GM12892 (cell line): Measurements from ENCODE around the gene OBSCN.

Experiments used
- DNase-seq: peaks from one replicate; pipeline ENCODE4 v3.0.0; 2011; ENCODE audit not compliant: insufficient read length
- FAIRE-seq: peaks from 2 replicates; lab custom pipeline; 2011; peaks lifted over from hg19 to GRCh38; lab: Jason Lieb, UNC
- POLR2A ChIP-seq: IDR thresholded peaks from 2 replicates; pipeline ENCODE4 v1.6.1; 2011; ENCODE audit warnings: low read depth, low read length, control low read depth
- POLR2AphosphoS5 ChIP-seq: IDR thresholded peaks from 2 replicates; pipeline ENCODE4 v1.6.1; 2011; ENCODE audit warnings: low read depth, low read length, control low read depth
- TAF1 ChIP-seq: IDR thresholded peaks from 2 replicates; pipeline ENCODE4 v1.6.1; 2011; ENCODE audit warnings: low read depth, mild to moderate bottlenecking, control low read depth, low read length, borderline replicate concordance

OBSCN gene

DNA sequence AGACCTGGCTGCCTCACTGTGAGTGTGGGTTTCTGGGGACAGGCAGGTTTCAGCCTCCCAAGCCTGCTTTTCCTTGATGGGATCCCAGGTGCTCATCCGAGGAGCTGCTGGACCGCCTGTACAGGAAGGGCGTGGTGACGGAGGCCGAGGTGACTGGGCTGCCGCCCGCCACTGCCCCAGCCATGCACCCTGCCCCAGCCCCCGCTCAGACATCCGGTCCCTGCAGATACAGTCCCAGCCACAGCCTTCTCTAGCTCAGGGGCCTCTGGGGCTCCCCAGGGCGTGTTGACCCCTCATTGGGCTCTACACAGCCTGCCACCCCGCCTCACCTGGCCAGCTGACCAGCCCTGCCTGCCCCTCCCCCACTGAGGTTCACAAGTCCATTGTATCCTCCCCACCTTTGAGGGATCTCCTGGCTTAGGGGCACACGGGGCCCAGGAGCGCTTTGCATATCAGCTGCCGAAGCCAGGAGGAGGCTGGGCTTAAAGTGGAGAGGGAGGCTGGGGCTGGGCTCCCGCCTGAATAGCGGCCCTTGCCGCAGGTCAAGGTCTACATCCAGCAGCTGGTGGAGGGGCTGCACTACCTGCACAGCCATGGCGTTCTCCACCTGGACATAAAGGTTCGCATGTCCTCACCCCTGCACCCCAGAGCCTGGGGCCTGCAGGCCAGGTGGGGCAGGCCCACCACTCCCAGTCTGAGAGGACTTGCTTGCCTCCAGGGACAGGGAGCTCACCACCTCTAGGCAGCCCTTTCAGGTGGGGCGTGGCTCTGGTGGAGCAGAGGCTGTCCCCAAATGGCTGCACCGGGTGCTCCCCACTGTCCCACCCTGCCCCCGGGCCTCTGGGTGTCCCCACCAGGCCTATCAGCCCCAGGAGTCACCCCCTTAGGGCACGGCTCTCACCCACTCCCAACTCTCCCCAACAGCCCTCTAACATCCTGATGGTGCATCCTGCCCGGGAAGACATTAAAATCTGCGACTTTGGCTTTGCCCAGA lies 160.3 kb downstream of the OBSCN start:
- TF ChIP-seq POLR2A, result no peak
- no peak for TF ChIP-seq POLR2AphosphoS5
- TF ChIP-seq TAF1, result no peak
- FAIRE-seq (no peak), DNase-seq (peak; percentile 56)

DNA sequence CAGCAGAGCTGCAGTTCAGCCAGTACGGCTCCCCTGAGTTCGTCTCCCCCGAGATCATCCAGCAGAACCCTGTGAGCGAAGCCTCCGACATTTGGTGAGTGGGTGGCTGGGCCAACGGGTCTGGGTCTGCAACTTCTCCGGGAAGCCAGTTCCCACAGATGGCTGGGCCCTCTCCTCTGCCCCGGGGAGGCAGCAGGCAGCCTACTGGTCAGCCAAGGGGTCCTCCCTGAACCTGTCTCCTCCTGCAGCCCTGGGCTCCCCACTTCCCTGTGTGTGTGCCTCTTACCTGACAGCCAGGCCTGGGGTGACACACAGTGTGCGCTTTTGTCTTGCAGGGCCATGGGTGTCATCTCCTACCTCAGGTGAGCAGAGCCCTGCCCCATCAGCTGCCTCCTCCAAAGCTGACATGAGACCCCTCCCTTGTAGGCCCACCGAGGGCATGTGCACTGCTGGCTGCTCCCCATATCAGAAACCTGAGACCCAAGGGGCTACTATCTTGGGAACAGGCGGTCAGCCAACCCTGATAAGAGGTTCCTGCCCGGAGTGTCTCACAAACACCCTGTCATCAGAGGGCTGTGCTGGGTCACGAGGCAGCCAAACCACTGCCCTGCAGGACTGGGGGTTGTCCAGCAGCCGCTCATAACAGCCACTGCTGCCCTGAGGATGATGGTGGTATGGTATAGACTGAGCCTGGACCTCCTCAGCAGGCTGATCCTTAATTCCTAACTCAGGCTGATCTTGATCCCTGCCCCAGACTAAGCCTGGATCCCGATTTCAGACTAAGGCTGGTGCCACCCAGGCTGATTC lies 161.2 kb downstream of the OBSCN start:
- no peak for TF ChIP-seq POLR2AphosphoS5
- TF ChIP-seq TAF1, result no peak
- TF ChIP-seq POLR2A, result no peak
- no peak for FAIRE-seq

DNA sequence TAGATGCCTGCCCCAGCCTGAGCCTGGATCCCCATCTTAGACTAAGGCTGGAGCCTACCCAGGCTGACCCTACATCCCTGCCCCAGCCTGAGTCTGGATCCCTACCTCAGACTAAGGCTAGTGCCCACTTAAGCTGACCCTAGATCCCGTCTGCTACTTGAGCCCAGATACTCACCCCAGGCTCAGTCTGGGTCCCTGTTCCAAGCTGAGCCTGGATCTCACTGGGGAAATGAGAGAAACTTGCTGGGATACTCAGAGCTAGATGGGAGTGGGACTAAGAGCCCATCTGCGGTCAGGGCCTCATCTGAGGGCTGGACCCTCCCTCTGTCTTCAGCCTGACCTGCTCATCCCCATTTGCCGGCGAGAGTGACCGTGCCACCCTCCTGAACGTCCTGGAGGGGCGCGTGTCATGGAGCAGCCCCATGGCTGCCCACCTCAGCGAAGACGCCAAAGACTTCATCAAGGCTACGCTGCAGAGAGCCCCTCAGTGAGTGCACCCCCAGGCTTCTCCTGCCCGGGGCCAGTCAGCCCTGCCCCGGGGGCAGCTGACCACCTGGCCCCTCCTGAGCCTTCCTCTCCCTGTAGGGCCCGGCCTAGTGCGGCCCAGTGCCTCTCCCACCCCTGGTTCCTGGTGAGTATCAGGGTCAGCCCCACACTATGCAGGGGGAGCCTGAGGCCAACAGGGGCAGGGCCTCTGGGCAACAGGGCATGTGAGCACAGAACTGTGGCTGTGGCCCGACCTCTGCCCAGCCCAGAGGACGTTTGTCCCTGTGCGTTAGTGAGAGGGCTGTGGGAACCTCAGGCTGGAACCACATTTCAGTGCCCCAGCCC lies 162.0 kb downstream of the OBSCN start:
- DNase-seq (peak; percentile 23), FAIRE-seq (no peak)
- TF ChIP-seq TAF1 (no peak), POLR2AphosphoS5 (no peak), POLR2A (no peak)

More for the DNA sequence above, 161.2 kb downstream of the OBSCN start:
- DNase-seq, result peak; percentile 16

DNA sequence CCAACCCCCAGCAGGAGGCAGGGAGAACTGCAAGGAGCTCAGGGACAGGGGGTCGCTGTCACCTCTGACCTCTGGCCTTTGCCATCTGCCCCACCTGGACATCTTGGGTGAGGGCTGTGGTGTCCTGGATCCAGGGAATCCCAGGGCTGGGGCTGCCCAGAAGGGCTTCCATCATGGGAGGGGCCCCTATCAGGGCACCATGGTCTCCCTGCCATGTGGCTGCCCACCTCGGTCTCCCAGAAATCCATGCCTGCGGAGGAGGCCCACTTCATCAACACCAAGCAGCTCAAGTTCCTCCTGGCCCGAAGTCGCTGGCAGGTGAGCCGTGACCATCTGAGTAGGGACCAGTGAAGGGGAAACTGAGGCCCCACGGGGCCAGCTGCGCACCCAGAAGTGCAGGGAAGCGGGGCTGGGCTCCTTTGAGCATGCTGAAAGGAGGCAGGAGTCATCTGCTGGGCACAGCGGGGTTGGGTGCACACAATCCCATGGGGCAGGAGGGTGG lies 162.6 kb downstream of the OBSCN start:
- peak; percentile 19 for DNase-seq
- TF ChIP-seq TAF1 (no peak), POLR2AphosphoS5 (no peak), POLR2A (no peak)
- no peak for FAIRE-seq

DNA sequence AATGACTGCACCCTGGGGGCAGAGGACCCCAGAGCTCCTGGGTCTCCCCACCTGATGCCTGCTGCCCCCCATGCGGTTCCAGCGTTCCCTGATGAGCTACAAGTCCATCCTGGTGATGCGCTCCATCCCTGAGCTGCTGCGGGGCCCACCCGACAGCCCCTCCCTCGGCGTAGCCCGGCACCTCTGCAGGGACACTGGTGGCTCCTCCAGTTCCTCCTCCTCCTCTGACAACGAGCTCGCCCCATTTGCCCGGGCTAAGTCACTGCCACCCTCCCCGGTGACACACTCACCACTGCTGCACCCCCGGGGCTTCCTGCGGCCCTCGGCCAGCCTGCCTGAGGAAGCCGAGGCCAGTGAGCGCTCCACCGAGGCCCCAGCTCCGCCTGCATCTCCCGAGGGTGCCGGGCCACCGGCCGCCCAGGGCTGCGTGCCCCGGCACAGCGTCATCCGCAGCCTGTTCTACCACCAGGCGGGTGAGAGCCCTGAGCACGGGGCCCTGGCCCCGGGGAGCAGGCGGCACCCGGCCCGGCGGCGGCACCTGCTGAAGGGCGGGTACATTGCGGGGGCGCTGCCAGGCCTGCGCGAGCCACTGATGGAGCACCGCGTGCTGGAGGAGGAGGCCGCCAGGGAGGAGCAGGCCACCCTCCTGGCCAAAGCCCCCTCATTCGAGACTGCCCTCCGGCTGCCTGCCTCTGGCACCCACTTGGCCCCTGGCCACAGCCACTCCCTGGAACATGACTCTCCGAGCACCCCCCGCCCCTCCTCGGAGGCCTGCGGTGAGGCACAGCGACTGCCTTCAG lies 163.3 kb downstream of the OBSCN start:
- FAIRE-seq (no peak), DNase-seq (peak; percentile 24)
- TF ChIP-seq TAF1 (no peak), POLR2A (no peak), POLR2AphosphoS5 (no peak)

DNA sequence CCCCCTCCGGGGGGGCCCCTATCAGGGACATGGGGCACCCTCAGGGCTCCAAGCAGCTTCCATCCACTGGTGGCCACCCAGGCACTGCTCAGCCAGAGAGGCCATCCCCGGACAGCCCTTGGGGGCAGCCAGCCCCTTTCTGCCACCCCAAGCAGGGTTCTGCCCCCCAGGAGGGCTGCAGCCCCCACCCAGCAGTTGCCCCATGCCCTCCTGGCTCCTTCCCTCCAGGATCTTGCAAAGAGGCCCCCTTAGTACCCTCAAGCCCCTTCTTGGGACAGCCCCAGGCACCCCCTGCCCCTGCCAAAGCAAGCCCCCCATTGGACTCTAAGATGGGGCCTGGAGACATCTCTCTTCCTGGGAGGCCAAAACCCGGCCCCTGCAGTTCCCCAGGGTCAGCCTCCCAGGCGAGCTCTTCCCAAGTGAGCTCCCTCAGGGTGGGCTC lies 163.9 kb downstream of the OBSCN start:
- FAIRE-seq (no peak), DNase-seq (peak; percentile 27)
- TF ChIP-seq TAF1, result no peak

DNA sequence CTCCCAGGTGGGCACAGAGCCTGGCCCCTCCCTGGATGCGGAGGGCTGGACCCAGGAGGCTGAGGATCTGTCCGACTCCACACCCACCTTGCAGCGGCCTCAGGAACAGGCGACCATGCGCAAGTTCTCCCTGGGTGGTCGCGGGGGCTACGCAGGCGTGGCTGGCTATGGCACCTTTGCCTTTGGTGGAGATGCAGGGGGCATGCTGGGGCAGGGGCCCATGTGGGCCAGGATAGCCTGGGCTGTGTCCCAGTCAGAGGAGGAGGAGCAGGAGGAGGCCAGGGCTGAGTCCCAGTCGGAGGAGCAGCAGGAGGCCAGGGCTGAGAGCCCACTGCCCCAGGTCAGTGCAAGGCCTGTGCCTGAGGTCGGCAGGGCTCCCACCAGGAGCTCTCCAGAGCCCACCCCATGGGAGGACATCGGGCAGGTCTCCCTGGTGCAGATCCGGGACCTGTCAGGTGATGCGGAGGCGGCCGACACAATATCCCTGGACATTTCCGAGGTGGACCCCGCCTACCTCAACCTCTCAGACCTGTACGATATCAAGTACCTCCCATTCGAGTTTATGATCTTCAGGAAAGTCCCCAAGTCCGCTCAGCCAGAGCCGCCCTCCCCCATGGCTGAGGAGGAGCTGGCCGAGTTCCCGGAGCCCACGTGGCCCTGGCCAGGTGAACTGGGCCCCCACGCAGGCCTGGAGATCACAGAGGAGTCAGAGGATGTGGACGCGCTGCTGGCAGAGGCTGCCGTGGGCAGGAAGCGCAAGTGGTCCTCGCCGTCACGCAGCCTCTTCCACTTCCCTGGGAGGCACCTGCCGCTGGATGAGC lies 164.5 kb downstream of the OBSCN start:
- DNase-seq (peak; percentile 26), FAIRE-seq (no peak)

DNA sequence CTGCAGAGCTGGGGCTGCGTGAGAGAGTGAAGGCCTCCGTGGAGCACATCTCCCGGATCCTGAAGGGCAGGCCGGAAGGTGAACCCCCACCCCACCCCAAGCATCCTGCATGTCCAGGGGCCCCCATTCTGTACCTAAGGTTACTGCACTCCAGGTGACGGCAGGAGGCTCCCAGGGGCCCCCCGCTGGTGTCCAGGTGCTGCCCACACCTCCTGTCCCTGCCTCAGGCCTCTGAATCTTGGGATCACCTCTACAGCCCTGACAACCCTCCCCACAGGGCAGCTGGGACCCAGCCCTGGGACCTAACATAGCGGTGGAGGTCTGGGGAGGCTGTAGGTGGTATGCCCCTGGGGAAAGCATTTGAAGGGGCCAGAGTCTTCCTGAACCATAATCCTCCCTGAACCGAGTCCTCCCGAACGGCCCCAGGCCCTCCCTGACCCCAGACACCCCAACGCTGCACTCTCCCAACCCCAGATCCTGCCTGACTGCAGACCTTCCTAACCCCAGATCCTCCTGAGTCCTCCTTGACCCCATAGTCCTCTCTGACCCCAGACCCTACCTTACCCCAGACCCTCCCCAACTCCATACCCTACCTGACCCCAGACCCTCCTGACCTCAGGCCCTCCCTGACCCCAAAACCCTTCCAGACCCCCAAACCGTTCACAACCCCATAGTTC lies 165.3 kb downstream of the OBSCN start:
- FAIRE-seq, result no peak
- TF ChIP-seq TAF1 (no peak), POLR2A (no peak), POLR2AphosphoS5 (no peak)
- peak; percentile 27 for DNase-seq

More for the DNA sequence above, 164.5 kb downstream of the OBSCN start:
- no peak for TF ChIP-seq TAF1
- no peak for TF ChIP-seq POLR2A
- no peak for TF ChIP-seq POLR2AphosphoS5

DNA sequence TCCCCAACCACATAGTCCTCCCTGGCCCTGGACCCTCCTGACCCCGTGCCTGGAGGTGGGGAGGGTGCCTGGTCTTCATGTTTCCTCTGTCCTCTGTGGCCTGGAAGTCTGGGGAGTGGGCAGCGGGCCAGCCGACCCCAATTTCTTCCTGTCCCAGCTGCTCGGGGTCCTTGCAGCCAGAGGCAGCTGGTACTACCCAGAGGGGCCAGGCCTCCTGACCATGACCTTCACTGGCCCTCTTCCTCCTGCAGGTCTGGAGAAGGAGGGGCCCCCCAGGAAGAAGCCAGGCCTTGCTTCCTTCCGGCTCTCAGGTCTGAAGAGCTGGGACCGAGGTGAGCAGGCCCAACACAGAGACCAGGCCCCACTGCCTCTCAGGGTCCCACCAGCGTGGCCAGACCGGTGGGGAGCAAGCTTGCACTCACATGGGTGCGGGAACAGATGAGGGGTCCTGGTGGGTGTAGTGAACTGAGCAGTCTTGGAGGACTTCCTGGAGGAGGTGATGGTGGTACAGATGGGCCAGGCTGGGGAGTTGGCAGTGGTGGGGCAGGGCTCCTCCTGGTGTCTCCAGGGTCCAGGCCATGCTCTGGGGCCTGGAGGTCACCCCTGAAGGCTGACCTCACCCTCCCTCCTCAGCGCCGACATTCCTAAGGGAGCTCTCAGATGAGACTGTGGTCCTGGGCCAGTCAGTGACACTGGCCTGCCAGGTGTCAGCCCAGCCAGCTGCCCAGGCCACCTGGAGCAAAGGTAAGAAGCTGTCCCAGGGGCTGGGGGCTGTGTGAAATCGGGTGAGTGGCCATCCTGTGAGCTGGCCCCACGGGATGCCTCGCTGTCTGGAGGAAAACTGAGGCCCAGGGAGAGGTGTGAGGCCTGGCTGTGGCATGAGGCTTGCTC lies 166.1 kb downstream of the OBSCN start:
- TF ChIP-seq POLR2AphosphoS5 (no peak), POLR2A (no peak), TAF1 (no peak)
- FAIRE-seq, result no peak
- DNase-seq, result peak; percentile 18
